ENCODE data around the gene DIRAS1. TPM values are rescaled to one million over a fixed set of nuclear protein-coding genes. Genes with fewer than 3 reads are reported as not detected.

DIRAS1 gene
- total RNA-seq, 2 experiments from 2014 or later: not detected

GRCh38 chr19:2761309-2761677, 40.1 kb upstream of the DIRAS1 start:
- Mint-ChIP-seq H3K27ac (no peak overlapping the region), H3K36me3 (peaks cover 14% of the 10 kb centered on the region), H3K9me3 (no peaks in the 10 kb centered on the region), H3K4me3 (no peak overlapping the region), H3K4me1 (peaks cover 2% of the 10 kb centered on the region), H3K27me3 (no peaks in the 10 kb centered on the region)
- DNase-seq: no peak
- ATAC-seq (ENCODE audit: low read depth): no peak
- POLR2A ChIA-PET: no interaction called here

- POLR2A ChIA-PET: no interaction called here
- no peak for DNase-seq
- Mint-ChIP-seq H3K4me3 (no peak overlapping the region), H3K36me3 (peaks cover 12% of the 10 kb centered on the region), H3K9me3 (no peaks in the 10 kb centered on the region), H3K27ac (no peak overlapping the region), H3K4me1 (peaks cover 2% of the 10 kb centered on the region), H3K27me3 (no peaks in the 10 kb centered on the region)
- ATAC-seq (ENCODE audit: low read depth): no peak
These were observed 38.8 kb upstream of the DIRAS1 start for GRCh38 chr19:2759965-2760364.

- H3K4me3 Mint-ChIP-seq: no peak overlapping the region
- H3K27me3 Mint-ChIP-seq: no peaks in the 10 kb centered on the region
- ATAC-seq (ENCODE audit: low read depth) (no peak), DNase-seq (no peak)
- POLR2A ChIA-PET: no interaction called here
- peaks cover 12% of the 10 kb centered on the region for H3K36me3 Mint-ChIP-seq
- peaks cover 2% of the 10 kb centered on the region for H3K4me1 Mint-ChIP-seq
- no peaks in the 10 kb centered on the region for H3K9me3 Mint-ChIP-seq
- H3K27ac Mint-ChIP-seq: no peak overlapping the region
These were observed 38.2 kb upstream of the DIRAS1 start for GRCh38 chr19:2759362-2759761.

DNA sequence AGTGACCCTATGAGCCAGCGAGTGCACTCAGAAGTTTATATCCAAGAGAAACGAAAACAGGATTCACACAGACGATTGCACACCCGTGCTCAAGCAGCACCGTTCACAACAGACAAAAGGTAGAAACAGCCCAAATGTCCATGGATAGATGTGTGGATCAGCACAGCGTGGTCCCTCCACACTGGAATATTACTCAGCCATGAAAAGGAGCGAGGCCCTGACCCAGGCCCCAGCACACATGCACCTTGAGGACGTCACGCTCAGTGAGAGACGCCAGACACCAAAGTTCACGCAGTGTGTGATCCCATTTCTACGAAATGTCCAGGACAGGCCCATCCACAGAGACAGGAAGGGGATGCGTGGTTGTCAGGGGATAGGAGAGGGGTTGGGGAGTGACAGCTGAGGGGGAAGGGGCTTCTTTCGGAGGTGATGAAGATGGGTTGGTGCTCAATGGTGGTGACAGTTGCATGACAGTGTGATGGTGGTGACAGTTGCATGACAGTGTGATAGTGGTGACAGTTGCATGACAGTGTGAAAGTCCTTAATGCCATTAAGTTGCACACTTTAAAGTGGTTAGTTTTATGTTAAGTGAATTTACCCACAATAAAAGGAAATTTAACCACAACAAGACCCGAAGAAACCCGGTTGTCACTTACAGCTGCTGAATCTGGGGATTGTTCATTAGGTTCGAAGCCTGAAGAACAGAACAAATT, 37.6 kb upstream of the DIRAS1 start:
- ATAC-seq (ENCODE audit: low read depth): no peak
- H3K27ac Mint-ChIP-seq: no peak overlapping the region
- peaks cover 2% of the 10 kb centered on the region for H3K4me1 Mint-ChIP-seq
- no peaks in the 10 kb centered on the region for H3K27me3 Mint-ChIP-seq
- no peak for DNase-seq
- POLR2A ChIA-PET: no interaction called here
- no peaks in the 10 kb centered on the region for H3K9me3 Mint-ChIP-seq
- no peak overlapping the region for H3K4me3 Mint-ChIP-seq
- peaks cover 12% of the 10 kb centered on the region for H3K36me3 Mint-ChIP-seq

GRCh38 chr19:2756921-2757881, 36.0 kb upstream of the DIRAS1 start:
- POLR2A ChIA-PET: no interaction called here
- no peak overlapping the region for H3K27ac Mint-ChIP-seq
- no peaks in the 10 kb centered on the region for H3K27me3 Mint-ChIP-seq
- ATAC-seq (ENCODE audit: low read depth): no peak
- H3K36me3 Mint-ChIP-seq: peaks cover 9% of the 10 kb centered on the region
- peaks cover 2% of the 10 kb centered on the region for H3K4me1 Mint-ChIP-seq
- H3K9me3 Mint-ChIP-seq: no peaks in the 10 kb centered on the region
- DNase-seq: no peak
- no peak overlapping the region for H3K4me3 Mint-ChIP-seq

DNA sequence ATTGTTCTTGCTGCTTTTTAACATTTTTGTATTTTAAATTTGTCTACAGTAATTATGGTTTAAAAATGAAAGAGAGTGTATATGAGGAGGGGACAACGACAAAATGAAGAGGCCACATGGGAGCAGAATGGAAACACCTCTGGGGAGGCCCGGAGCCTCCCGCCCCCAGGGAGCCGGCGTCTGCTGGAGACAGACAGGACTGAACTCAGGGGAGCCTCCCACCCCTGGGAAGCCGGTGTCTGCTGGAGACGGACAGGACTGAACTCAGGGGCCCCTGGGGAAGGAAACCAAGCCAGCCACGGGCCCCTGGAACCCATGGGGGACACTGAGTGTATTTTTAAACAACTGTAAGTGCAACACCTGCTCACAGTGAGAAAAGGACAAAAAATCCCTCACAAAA, 35.3 kb upstream of the DIRAS1 start:
- no peaks in the 10 kb centered on the region for H3K27me3 Mint-ChIP-seq
- DNase-seq (no peak), ATAC-seq (ENCODE audit: low read depth) (no peak)
- peaks cover 8% of the 10 kb centered on the region for H3K36me3 Mint-ChIP-seq
- POLR2A ChIA-PET: no interaction called here
- H3K27ac Mint-ChIP-seq: no peak overlapping the region
- H3K4me1 Mint-ChIP-seq: peaks cover 2% of the 10 kb centered on the region
- H3K9me3 Mint-ChIP-seq: no peaks in the 10 kb centered on the region
- no peak overlapping the region for H3K4me3 Mint-ChIP-seq

DNA sequence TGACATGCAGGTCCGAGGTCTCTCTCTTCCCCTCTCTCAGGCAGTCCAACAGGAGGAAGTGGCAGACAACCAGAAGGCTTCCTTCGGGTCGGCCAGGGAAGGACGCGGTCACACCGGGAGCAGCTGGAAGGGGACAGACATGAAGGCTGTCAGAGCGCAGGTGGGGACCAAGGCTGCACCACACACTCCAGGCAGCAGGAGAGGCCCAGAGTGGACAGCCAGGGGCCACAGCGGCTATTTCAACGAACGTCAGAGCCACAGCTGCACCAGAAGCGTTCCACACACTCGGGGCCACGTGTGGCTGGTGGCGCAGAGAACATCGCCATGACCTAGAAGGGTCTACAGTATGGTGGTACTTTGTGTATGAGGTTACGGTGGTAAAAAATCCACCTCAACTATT, 34.6 kb upstream of the DIRAS1 start:
- no peak for ATAC-seq (ENCODE audit: low read depth)
- Mint-ChIP-seq H3K9me3 (no peaks in the 10 kb centered on the region), H3K27me3 (no peaks in the 10 kb centered on the region), H3K4me3 (no peak overlapping the region), H3K4me1 (peaks cover 2% of the 10 kb centered on the region), H3K36me3 (peaks cover 8% of the 10 kb centered on the region), H3K27ac (no peak overlapping the region)
- no peak for DNase-seq
- POLR2A ChIA-PET: no interaction called here

DNA sequence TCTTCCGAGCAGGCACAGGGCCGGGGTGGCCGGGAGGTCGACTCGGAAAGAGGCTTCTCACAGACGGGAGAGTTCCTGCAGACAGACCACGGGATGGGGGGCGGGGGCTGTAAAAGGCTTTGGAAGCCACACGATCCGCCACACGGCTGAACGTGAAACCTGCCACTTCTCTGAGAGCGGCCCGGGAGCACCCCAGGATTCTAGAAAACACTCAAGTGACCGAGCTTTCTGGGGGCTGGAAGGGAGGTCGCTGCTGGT, 34.2 kb upstream of the DIRAS1 start:
- H3K27ac Mint-ChIP-seq: no peak overlapping the region
- peaks cover 8% of the 10 kb centered on the region for H3K36me3 Mint-ChIP-seq
- POLR2A ChIA-PET: no interaction called here
- H3K27me3 Mint-ChIP-seq: no peaks in the 10 kb centered on the region
- ATAC-seq (ENCODE audit: low read depth): no peak
- H3K4me1 Mint-ChIP-seq: peaks cover 2% of the 10 kb centered on the region
- H3K4me3 Mint-ChIP-seq: no peak overlapping the region
- no peaks in the 10 kb centered on the region for H3K9me3 Mint-ChIP-seq
- no peak for DNase-seq

DNA sequence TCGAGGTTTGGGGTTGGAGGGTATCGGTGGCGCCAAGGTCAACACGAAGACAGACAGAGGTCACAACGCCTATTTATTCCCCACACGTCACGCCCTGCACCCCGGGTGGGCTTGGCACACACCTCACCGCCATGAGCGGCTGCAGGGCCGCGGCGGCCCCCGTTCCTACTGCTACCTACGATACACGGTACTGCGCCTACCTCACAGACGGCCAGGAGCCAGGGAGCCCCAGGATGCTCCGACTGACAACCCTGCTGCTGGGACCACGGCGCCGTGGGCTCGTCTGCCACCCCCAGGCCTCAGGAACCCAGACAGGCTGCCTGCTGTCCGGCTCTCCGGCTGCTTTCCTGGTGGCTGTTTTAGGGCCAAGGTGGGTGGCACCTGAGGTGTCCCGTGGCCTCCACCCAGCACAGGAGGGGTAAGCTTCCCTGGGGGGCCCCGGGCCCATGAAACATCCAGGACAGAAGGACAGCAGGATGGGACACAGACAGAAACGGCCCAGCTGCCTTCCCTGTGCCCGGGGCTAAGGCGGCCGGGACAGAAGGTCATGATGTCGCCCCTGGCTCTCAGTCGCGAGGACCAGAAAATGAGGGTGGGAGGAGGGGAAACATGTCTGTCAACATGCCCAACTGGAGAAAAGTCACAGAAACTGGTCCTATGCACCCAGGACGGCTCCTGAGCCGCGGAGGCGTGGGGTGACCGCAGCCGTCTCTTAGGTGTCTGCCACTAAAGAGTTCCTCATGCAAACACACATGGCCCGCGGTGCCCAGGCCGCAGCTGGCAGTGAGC, 33.7 kb upstream of the DIRAS1 start:
- Mint-ChIP-seq H3K4me1 (peaks cover 2% of the 10 kb centered on the region), H3K4me3 (no peak overlapping the region), H3K36me3 (peaks cover 7% of the 10 kb centered on the region), H3K27ac (no peak overlapping the region), H3K9me3 (no peaks in the 10 kb centered on the region), H3K27me3 (no peaks in the 10 kb centered on the region)
- POLR2A ChIA-PET: no interaction called here
- DNase-seq: no peak
- ATAC-seq (ENCODE audit: low read depth): no peak

DNA sequence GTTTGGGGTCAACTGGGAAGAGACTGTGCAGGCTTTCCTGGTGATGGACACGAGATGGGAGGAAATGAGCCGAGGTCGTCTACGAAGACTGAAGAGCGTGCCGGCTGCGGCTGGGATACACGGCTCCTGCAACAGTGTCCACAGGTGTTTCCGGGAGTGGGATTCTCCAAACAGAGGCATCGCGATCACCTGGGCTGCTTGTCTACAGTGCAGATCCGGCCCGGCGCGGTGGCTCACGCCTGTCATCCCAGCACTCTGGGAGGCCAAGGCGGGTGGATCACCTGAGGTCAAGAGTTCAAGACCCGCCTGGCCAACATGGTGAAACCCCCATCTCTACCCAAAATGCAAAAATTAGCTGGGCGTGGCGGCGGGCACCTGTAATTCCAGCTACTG, 30.3 kb upstream of the DIRAS1 start:
- Mint-ChIP-seq H3K9me3 (no peaks in the 10 kb centered on the region), H3K4me3 (no peak overlapping the region), H3K27me3 (no peaks in the 10 kb centered on the region), H3K36me3 (no peaks in the 10 kb centered on the region), H3K4me1 (no peaks in the 10 kb centered on the region), H3K27ac (no peak overlapping the region)
- no peak for ATAC-seq (ENCODE audit: low read depth)
- no peak for DNase-seq
- POLR2A ChIA-PET: interaction anchor here (0.6 kb wide), 1 partner anchor 475 kb away, joined by 3 read pairs; no protein-coding TSS in a partner anchor

GRCh38 chr19:2750808-2751437, 29.8 kb upstream of the DIRAS1 start:
- Mint-ChIP-seq H3K4me1 (no peaks in the 10 kb centered on the region), H3K9me3 (no peaks in the 10 kb centered on the region), H3K27ac (no peak overlapping the region), H3K27me3 (no peaks in the 10 kb centered on the region), H3K4me3 (no peak overlapping the region), H3K36me3 (no peaks in the 10 kb centered on the region)
- ATAC-seq (ENCODE audit: low read depth) (no peak), DNase-seq (no peak)
- POLR2A ChIA-PET: no interaction called here

DNA sequence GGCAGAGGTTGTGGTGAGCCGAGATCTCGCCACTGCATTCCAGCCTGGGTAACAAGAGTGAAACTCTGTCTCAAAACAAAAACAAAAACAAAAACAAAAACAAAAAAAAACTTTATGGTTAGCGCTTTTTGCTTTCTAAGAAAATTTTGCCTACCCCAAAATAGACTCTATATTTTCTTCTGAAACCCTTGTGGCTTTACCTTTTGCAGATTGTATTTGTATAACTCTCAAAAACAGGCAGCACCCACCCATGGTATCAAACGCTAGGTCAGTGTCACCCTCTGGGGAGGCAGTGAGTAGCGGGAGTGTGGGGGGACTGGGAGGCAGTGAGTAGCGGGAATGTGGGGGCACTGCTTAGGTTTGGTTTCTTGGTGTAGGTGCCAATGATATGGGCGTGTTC, 26.2 kb upstream of the DIRAS1 start:
- no peak for DNase-seq
- POLR2A ChIA-PET: no interaction called here
- H3K4me1 Mint-ChIP-seq: no peaks in the 10 kb centered on the region
- H3K9me3 Mint-ChIP-seq: no peaks in the 10 kb centered on the region
- peaks cover 9% of the 10 kb centered on the region for H3K27me3 Mint-ChIP-seq
- no peak overlapping the region for H3K4me3 Mint-ChIP-seq
- H3K27ac Mint-ChIP-seq: no peak overlapping the region
- no peak for ATAC-seq (ENCODE audit: low read depth)
- no peaks in the 10 kb centered on the region for H3K36me3 Mint-ChIP-seq

- Mint-ChIP-seq H3K4me1 (peaks cover 5% of the 10 kb centered on the region), H3K27ac (no peak overlapping the region), H3K27me3 (peaks cover 18% of the 10 kb centered on the region), H3K36me3 (no peaks in the 10 kb centered on the region), H3K9me3 (no peaks in the 10 kb centered on the region), H3K4me3 (no peak overlapping the region)
- DNase-seq: no peak
- POLR2A ChIA-PET: no interaction called here
- no peak for ATAC-seq (ENCODE audit: low read depth)
These were observed 22.9 kb upstream of the DIRAS1 start for GRCh38 chr19:2744113-2744512.

Data from activated naive CD8-positive, alpha-beta T cell treated with anti-CD3 and anti-CD28 coated beads, Interleukin-2, amount 10 ng/mL, durations not matched to agents 7 days and 5 days (primary cell).